Gastrocnemius medialis (tissue), 4 donors: Measurements from ENCODE around the gene NEMP2. TPM values are rescaled to one million over a fixed set of nuclear protein-coding genes. Genes with fewer than 3 reads are reported as not detected.

Experiments
- ATAC-seq, 2 donors: fragments of 150-250 bp; one replicate each; pipeline ENCODE4 v1.9.1; 2016
- DNase-seq, 2 donors: peaks; one replicate each; pipeline ENCODE4 v3.0.0-alpha.2; 2019
- H3K27ac ChIP-seq, 4 donors: fragments of 200-600 bp; sonication (generic); 1 replicate in 1 of 4; 2 replicates in 3 of 4; pipeline ENCODE4 v1.5.1; 2016 to 2018; ENCODE audit warnings: mild to moderate bottlenecking in 2 of 4, moderate library complexity in 1 of 4
- H3K27me3 ChIP-seq, 3 donors: fragments of 200-600 bp; sonication (generic) in 2 of 3; 1 replicate in 1 of 3; 2 replicates in 2 of 3; pipeline versions ENCODE4 v1.5.1 to v1.6.0; 2016 to 2019; ENCODE audit warnings: mild to moderate bottlenecking in 1 of 3, moderate library complexity in 1 of 3
- H3K36me3 ChIP-seq, 2 donors: fragments of 200-600 bp; sonication (generic) in 1 of 2; one replicate each; pipeline ENCODE4 v1.5.1; 2017 to 2018
- H3K4me1 ChIP-seq, 2 donors: fragments of 200-600 bp; sonication (generic) in 1 of 2; one replicate each; pipeline ENCODE4 v1.5.1; 2016 to 2017; ENCODE audit warnings: mild to moderate bottlenecking in 2 of 2
- H3K4me3 ChIP-seq, 4 donors: fragments of 200-600 bp; sonication (generic) in 3 of 4; 1 replicate in 1 of 4; 2 replicates in 3 of 4; pipeline ENCODE4 v1.5.1; 2016 to 2019; ENCODE audit warnings: mild to moderate bottlenecking in 2 of 4
- H3K9me3 ChIP-seq, 3 donors: fragments of 200-600 bp; sonication (generic) in 2 of 3; 1 replicate in 1 of 3; 2 replicates in 2 of 3; pipeline ENCODE4 v1.5.1; 2016 to 2019
- CTCF ChIP-seq, 5 experiments: fragments of 450-650 bp in 3 of 5; fragments of 200-600 bp in 2 of 5; sonication (generic) in 2 of 5; IDR thresholded peaks in 4 of 5; conservative IDR thresholded peaks in 1 of 5; 1 replicate in 4 of 5; 2 replicates in 1 of 5; pipeline ENCODE4 v1.5.1; 2016 to 2019; ENCODE audit warnings: antibody characterized with exemption in 5 of 5, mild to moderate bottlenecking in 3 of 5, moderate library complexity in 3 of 5
- POLR2A ChIP-seq, 2 donors: fragments of 450-650 bp; IDR thresholded peaks; one replicate each; pipeline ENCODE4 v1.6.1; 2017; ENCODE audit warnings: antibody characterized with exemption in 2 of 2, mild to moderate bottlenecking in 2 of 2, moderate library complexity in 2 of 2
- in situ Hi-C, 4 donors: fragments of 200-750 bp; cut with MboI; loops; one replicate each; pipeline versions ENCODE4 v1.15.0 to v1.8.0; 2017; ENCODE audit warnings: low sequenced_read_pairs in 4 of 4
- intact Hi-C: fragments of 100-400 bp; cut with DNase I; formaldehyde crosslinking; loops from one replicate; pipeline ENCODE4 v1.15.1; 2023; ENCODE audit warnings: low total_unique reads
- total RNA-seq, 4 donors: library from RNA; depleted of rRNA; stranded (reverse); fragments of >200 nt; gene quantifications; one replicate each; pipeline versions ENCODE4 v1.1.0 to v1.2.3, GENCODE V29; 2016

Gene NEMP2
- total RNA-seq, 4 donors from 2014 or later: 0.24 to 1.7 (median 1.3) TPM

- no peak overlapping the region for H3K4me3 ChIP-seq
- H3K4me1 ChIP-seq: peaks cover 10% of the 10 kb centered on the region in 2 donors
- intact Hi-C loops (loop anchor here (5.0 kb wide), 1 partner anchor 45 kb away; no protein-coding TSS in a partner anchor), in situ Hi-C loops (no loop called here)
- ATAC-seq: no peak
- no peak for TF ChIP-seq CTCF (IDR thresholded peaks at IDR 0.05 in 4 of 5, conservative IDR thresholded peaks at IDR 0.05 in 1 of 5)
- TF ChIP-seq POLR2A (IDR thresholded peaks at IDR 0.05): no peak
- no peak overlapping the region for H3K27ac ChIP-seq
- H3K36me3 ChIP-seq: no peaks in the 10 kb centered on the region
- DNase-seq: no peak
- no peaks in the 10 kb centered on the region for H3K27me3 ChIP-seq
- no peaks in the 10 kb centered on the region for H3K9me3 ChIP-seq
Observed at GRCh38 chr2:190462181-190462580, 72.3 kb downstream of the NEMP2 start.

GRCh38 chr2:190460487-190460886, 74.0 kb downstream of the NEMP2 start:
- Histone ChIP-seq H3K36me3 (no peaks in the 10 kb centered on the region), H3K27me3 (no peaks in the 10 kb centered on the region), H3K27ac (no peak overlapping the region), H3K4me1 (no peaks in the 10 kb centered on the region), H3K9me3 (no peaks in the 10 kb centered on the region), H3K4me3 (no peak overlapping the region)
- TF ChIP-seq CTCF (IDR thresholded peaks at IDR 0.05 in 4 of 5, conservative IDR thresholded peaks at IDR 0.05 in 1 of 5) (no peak), POLR2A (IDR thresholded peaks at IDR 0.05) (no peak)
- intact Hi-C loops (loop anchor here (5.0 kb wide), 1 partner anchor 43 kb away; no protein-coding TSS in a partner anchor), in situ Hi-C loops (no loop called here)
- ATAC-seq (no peak), DNase-seq (no peak)

- intact Hi-C loops: loop anchor here (5.0 kb wide), 1 partner anchor 43 kb away; no protein-coding TSS in a partner anchor
Observed at GRCh38 chr2:190459881-190460280, 74.6 kb downstream of the NEMP2 start.

GRCh38 chr2:190458352-190459107, 76.0 kb downstream of the NEMP2 start:
- no peaks in the 10 kb centered on the region for H3K36me3 ChIP-seq
- no peaks in the 10 kb centered on the region for H3K4me1 ChIP-seq
- intact Hi-C loops (no loop called here), in situ Hi-C loops (no loop called here)
- DNase-seq: no peak
- no peak overlapping the region for H3K27ac ChIP-seq
- no peaks in the 10 kb centered on the region for H3K9me3 ChIP-seq
- no peaks in the 10 kb centered on the region for H3K27me3 ChIP-seq
- no peak for TF ChIP-seq POLR2A (IDR thresholded peaks at IDR 0.05)
- no peak for TF ChIP-seq CTCF (IDR thresholded peaks at IDR 0.05 in 4 of 5, conservative IDR thresholded peaks at IDR 0.05 in 1 of 5)
- no peak overlapping the region for H3K4me3 ChIP-seq
- ATAC-seq: no peak

More at GRCh38 chr2:190459881-190460280, 74.6 kb downstream of the NEMP2 start:
- in situ Hi-C loops: no loop called here
- Histone ChIP-seq H3K27ac (no peak overlapping the region), H3K4me1 (no peaks in the 10 kb centered on the region), H3K36me3 (no peaks in the 10 kb centered on the region), H3K27me3 (no peaks in the 10 kb centered on the region), H3K9me3 (no peaks in the 10 kb centered on the region), H3K4me3 (no peak overlapping the region)
- TF ChIP-seq CTCF (IDR thresholded peaks at IDR 0.05 in 4 of 5, conservative IDR thresholded peaks at IDR 0.05 in 1 of 5) (no peak), POLR2A (IDR thresholded peaks at IDR 0.05) (no peak)
- no peak for DNase-seq
- no peak for ATAC-seq
